ENCODE data around the gene PGR.

PGR gene

DNA sequence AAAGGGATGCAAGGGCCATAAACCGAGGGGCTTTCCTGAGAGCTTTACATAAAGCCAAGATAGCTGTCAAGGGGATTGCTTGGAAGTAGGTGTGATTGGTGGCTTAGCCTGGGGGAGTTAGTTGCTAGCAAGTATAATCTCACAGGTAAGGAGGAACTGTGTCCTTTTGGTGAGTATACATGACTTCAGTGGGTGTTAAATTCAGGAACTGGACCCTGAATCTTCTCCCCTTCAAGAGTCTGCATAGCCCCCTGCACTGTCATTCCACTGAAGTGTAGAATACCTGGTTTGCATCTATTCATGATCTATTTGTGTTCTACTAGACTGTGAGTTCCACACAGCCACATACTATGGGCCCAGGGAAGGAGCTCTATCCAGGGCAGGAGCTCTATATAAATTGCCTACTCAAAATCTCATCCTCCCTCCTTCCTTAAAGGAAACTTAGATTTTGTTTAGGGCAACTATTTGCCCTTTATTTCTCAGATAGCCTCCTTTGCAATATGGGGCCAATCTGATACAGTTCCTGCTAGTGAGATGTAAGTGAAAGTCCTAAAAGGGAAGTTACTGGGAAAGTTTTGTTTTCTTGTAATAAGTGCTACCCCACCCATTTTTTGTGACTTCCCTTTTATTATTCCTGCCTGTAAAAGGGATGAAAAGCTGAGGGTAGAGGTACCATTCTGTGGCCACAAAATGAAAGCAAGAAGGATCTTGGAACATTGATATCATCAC is 120.5 kb downstream of the PGR start:
- H3K4me3 ChIP-seq (replicated peaks; ENCODE audit: low read depth, low read length): no peak overlapping the region
- TF ChIP-seq, protein P1, sequence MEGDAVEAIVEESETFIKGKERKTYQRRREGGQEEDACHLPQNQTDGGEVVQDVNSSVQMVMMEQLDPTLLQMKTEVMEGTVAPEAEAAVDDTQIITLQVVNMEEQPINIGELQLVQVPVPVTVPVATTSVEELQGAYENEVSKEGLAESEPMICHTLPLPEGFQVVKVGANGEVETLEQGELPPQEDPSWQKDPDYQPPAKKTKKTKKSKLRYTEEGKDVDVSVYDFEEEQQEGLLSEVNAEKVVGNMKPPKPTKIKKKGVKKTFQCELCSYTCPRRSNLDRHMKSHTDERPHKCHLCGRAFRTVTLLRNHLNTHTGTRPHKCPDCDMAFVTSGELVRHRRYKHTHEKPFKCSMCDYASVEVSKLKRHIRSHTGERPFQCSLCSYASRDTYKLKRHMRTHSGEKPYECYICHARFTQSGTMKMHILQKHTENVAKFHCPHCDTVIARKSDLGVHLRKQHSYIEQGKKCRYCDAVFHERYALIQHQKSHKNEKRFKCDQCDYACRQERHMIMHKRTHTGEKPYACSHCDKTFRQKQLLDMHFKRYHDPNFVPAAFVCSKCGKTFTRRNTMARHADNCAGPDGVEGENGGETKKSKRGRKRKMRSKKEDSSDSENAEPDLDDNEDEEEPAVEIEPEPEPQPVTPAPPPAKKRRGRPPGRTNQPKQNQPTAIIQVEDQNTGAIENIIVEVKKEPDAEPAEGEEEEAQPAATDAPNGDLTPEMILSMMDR (IDR thresholded peaks at IDR 0.05; ENCODE audit: low read depth, low read length, missing control alignments): no peak
- no peak for DNase-seq (ENCODE audit: extremely low read depth, low read depth)

DNA sequence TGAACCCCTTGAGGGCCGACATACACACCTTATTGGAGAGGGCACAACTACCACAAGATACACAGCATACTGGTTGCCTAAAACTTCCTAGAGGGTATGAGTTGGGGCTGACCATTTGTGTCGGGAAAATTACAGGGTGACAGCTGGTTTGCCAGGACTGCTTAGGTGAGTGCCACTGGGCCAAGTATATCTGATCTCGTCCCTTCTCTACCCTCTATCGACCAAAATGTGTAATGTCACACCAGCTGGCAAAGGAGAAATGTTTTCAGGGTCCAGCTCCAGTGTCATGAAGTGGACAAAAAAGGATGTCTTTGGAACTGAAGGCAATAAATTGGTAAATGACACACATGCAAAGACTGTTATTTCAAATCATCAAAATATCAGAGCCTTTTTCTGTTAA is 126.1 kb downstream of the PGR start:
- TF ChIP-seq, protein P1 (IDR thresholded peaks at IDR 0.05; ENCODE audit: low read depth, low read length, missing control alignments): no peak
- DNase-seq (ENCODE audit: extremely low read depth, low read depth): no peak

DNA sequence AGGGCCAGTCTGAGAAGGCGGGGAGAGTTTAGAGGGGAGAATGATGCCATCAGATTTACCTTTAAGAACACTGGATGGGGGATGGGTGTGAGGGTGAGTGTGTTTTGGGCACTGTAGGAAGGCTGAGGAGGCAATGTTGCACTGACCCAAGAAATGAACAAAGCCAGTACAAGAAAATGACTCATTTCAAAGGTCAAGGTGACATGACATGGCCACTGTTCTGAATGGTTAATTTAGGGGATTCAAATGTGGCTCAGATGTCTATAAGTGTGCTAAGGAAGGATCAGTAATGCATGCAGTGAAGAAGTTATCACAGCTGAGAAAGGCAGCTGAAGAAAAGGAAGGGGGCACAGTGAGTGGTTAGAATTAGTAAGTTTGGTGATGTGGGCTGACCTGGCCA is 129.9 kb downstream of the PGR start:
- TF ChIP-seq, protein P1 (IDR thresholded peaks at IDR 0.05; ENCODE audit: low read depth, low read length, missing control alignments): no peak
- DNase-seq (ENCODE audit: extremely low read depth, low read depth): no peak
- H3K4me3 ChIP-seq (replicated peaks; ENCODE audit: low read depth, low read length): no peak overlapping the region

More for the DNA sequence above, 126.1 kb downstream of the PGR start:
- H3K4me3 ChIP-seq (replicated peaks; ENCODE audit: low read depth, low read length): no peak overlapping the region

DNA sequence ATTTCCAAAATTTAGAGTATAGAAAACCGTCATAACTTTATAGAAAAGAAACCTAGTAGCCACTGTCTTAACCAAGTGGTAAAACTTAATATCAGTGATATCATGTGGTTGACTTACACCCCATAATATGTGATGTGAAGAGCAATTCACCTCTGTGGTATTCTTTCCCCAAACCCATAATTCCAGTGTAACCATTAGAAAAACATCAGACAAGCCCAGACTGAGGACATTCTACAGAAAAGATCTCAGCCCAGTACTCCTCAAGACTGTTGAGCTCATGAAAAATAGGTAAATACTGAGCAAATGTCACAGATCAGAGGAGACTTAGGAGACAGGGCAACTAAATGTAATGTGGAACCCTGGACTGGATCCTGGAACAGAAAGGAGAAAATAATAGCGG is 134.6 kb downstream of the PGR start:
- no peak for DNase-seq (ENCODE audit: extremely low read depth, low read depth)
- no peak overlapping the region for H3K4me3 ChIP-seq (replicated peaks; ENCODE audit: low read depth, low read length)
- TF ChIP-seq, protein P1 (IDR thresholded peaks at IDR 0.05; ENCODE audit: low read depth, low read length, missing control alignments): no peak

DNA sequence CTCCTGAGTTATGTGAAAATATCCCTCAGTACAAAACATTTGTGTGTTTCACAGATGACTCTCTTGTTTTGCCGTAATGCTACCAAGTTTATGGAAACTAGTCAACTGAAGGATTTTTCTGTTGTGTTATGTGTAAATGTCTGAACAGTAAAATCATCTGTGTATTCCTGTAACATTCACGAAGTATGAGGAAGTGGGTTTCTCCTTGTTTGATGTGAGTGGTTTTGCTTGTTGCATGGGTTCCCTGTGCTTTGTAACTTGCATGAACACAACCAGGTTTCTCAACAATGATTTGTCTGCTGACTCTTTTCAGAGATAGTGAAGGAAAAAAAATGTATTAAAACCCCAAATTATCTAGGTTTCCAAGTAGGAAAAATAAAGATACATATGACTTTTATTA is 138.1 kb downstream of the PGR start:
- H3K4me3 ChIP-seq (replicated peaks; ENCODE audit: low read depth, low read length): no peak overlapping the region
- DNase-seq (ENCODE audit: extremely low read depth, low read depth): no peak
- TF ChIP-seq, protein P1 (IDR thresholded peaks at IDR 0.05; ENCODE audit: low read depth, low read length, missing control alignments): no peak

DNA sequence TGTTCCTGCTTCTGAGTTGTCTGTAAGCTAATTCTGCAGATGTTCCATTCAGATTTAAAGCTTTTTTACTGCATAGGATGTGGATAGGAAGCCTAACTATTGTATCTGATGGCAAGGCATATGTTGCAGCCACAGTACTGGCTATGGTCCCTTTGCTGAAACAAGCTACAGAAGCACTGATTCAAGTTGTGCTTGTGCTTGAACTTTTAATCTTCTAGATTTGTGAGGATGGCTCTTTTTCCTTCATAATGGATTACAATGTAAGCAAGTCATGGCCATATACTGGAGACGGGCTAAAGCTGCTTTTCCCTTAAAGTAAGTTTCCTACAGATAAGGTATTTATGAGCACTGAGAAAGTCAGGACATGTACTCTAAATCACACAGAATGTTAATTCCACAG is 138.7 kb downstream of the PGR start:
- no peak for DNase-seq (ENCODE audit: extremely low read depth, low read depth)
- H3K4me3 ChIP-seq (replicated peaks; ENCODE audit: low read depth, low read length): no peak overlapping the region
- TF ChIP-seq, protein P1 (IDR thresholded peaks at IDR 0.05; ENCODE audit: low read depth, low read length, missing control alignments): no peak

DNA sequence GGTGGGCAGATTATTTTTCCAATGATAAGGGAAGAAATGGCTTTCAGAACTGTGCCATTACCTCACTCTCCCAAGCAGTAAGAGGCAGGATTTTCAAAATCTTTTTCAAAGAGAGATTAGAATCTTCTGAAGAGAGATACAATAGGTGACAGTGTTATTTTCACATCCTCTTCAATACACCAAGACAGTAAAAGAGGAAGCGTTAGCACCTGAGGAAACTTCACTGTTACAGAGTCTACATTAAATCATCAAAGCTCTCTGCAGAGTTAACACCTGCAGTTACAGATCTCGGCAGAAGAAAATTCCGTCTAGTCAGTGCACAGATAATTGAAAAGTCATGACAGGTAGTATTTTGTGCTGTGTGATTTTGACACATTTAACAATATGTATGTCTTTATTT is 144.9 kb downstream of the PGR start:
- H3K4me3 ChIP-seq (replicated peaks; ENCODE audit: low read depth, low read length): no peak overlapping the region
- no peak for DNase-seq (ENCODE audit: extremely low read depth, low read depth)
- TF ChIP-seq, protein P1 (IDR thresholded peaks at IDR 0.05; ENCODE audit: low read depth, low read length, missing control alignments): no peak

Data from HFF-Myc (cell line).